ENCODE measurements around the gene NLGN3. TPM values are rescaled to one million over a fixed set of nuclear protein-coding genes. Genes with fewer than 3 reads are reported as not detected.

Gene NLGN3
- total RNA-seq, 5 donors from 2014 or later (not counting 1 experiment from before 2014, with no cell fraction given), result 2.9 to 3.7 (median 3.2) TPM

GRCh38 chrX:71147496-71148277, 3.0 kb downstream of the NLGN3 start:
- POLR2A ChIA-PET, result no interaction called here
- Histone ChIP-seq H3K36me3 (ENCODE audit: control insufficient read depth in 2 of 2, extremely low read depth in 1 of 2, insufficient read depth in 1 of 2, low read length in 1 of 2) (peaks cover 0 to 5% of the 10 kb centered on the region in 2 donors), H3K27me3 (replicated peaks in 1 of 2; ENCODE audit: control insufficient read depth in 2 of 2, extremely low read depth in 1 of 2, insufficient read depth in 2 of 2, low read length in 1 of 2) (no peaks in the 10 kb centered on the region), H3K4me1 (ENCODE audit: control insufficient read depth in 1 of 2, extremely low read depth in 1 of 2, insufficient read depth in 2 of 2, low read length in 2 of 2) (peaks cover 3 to 15% of the 10 kb centered on the region in 2 experiments), H3K27ac (ENCODE audit: low read length) (no peak overlapping the region), H3K9me3 (no peaks in the 10 kb centered on the region), H3K4me3 (ENCODE audit: control insufficient read depth in 1 of 2, extremely low read depth in 1 of 2, low read length in 1 of 2) (no peak overlapping the region)
- no peak for ATAC-seq (replicated peaks in 1 of 4)
- no peaks in the 10 kb centered on the region for H3K9me3 Mint-ChIP-seq
- H3K4me3 Mint-ChIP-seq, result no peak overlapping the region
- no peaks in the 10 kb centered on the region for H3K27me3 Mint-ChIP-seq
- no peak overlapping the region for H3K27ac Mint-ChIP-seq
- 96% methylated on average over 8 of the region's 28 CpGs for WGBS (ENCODE audit: insufficient coverage)
- DNase-seq, result no peak
- CTCF ChIA-PET, result no interaction called here
- H3K4me1 Mint-ChIP-seq, result peaks cover 5 to 15% (median 5%) of the 10 kb centered on the region in 3 donors
- no peaks in the 10 kb centered on the region for H3K36me3 Mint-ChIP-seq

DNA sequence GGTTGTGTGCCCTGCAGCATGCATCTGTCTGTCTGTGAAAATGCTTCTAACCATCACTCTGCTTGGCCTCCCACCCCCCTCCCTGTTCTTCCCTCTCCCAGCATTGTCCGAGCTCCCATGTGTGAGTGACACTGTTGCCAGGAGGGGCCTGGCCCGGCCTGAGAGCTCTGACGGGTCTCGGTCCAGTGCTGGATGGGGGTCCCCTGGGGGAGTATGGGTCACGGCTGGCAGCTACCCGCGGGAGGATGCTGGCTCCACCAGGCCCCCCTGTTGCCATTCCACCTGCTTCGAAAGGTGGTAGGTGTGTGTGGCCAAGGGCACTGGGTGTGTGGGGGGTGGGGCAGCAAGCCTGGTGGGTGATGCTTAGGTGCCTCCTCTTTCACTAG, 3.6 kb downstream of the NLGN3 start:
- Mint-ChIP-seq H3K27ac (no peak overlapping the region), H3K36me3 (no peaks in the 10 kb centered on the region), H3K27me3 (no peaks in the 10 kb centered on the region), H3K4me1 (peaks cover 5 to 15% (median 5%) of the 10 kb centered on the region in 3 donors), H3K4me3 (no peak overlapping the region), H3K9me3 (no peaks in the 10 kb centered on the region)
- POLR2A ChIA-PET, result no interaction called here
- DNase-seq (no peak), ATAC-seq (replicated peaks in 1 of 4) (no peak)
- CTCF ChIA-PET, result no interaction called here
- Histone ChIP-seq H3K27me3 (replicated peaks in 1 of 2; ENCODE audit: control insufficient read depth in 2 of 2, extremely low read depth in 1 of 2, insufficient read depth in 2 of 2, low read length in 1 of 2) (no peaks in the 10 kb centered on the region), H3K36me3 (ENCODE audit: control insufficient read depth in 2 of 2, extremely low read depth in 1 of 2, insufficient read depth in 1 of 2, low read length in 1 of 2) (peaks cover 0 to 4% of the 10 kb centered on the region in 2 donors), H3K9me3 (no peaks in the 10 kb centered on the region), H3K27ac (ENCODE audit: low read length) (no peak overlapping the region), H3K4me3 (ENCODE audit: control insufficient read depth in 1 of 2, extremely low read depth in 1 of 2, low read length in 1 of 2) (no peak overlapping the region), H3K4me1 (ENCODE audit: control insufficient read depth in 1 of 2, extremely low read depth in 1 of 2, insufficient read depth in 2 of 2, low read length in 2 of 2) (peaks cover 3 to 15% of the 10 kb centered on the region in 2 experiments)
- WGBS (ENCODE audit: insufficient coverage), result 93% methylated on average over 3 of the region's 8 CpGs

DNA sequence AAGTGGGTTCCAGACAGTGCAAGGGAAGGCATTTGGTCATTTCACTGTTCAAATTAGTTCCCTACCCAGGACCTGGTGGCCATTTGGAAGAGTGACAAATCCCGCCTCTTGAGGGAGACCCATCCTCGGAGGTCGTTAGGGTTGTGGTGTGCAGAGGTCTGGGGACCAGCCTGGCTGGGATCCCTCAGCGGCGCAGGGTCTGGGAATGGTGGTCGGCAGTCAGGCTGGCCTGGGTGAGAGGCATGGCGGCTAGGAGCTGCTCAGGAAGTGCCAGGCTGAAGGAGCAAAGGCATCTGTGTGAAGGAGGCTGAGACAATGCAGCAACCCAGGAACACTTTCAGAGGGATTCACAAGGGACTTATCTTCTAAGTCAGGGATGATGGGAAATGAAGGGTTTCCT, 6.7 kb downstream of the NLGN3 start:
- Mint-ChIP-seq H3K36me3 (no peaks in the 10 kb centered on the region), H3K9me3 (no peaks in the 10 kb centered on the region), H3K27ac (no peak overlapping the region), H3K4me1 (peaks cover under 1 to 6% (median 1%) of the 10 kb centered on the region in 3 donors), H3K4me3 (no peak overlapping the region), H3K27me3 (peaks cover 0 to 13% of the 10 kb centered on the region in 2 donors)
- Histone ChIP-seq H3K4me3 (ENCODE audit: control insufficient read depth in 1 of 2, extremely low read depth in 1 of 2, low read length in 1 of 2) (no peak overlapping the region), H3K27me3 (replicated peaks in 1 of 2; ENCODE audit: control insufficient read depth in 2 of 2, extremely low read depth in 1 of 2, insufficient read depth in 2 of 2, low read length in 1 of 2) (no peaks in the 10 kb centered on the region), H3K4me1 (ENCODE audit: control insufficient read depth in 1 of 2, extremely low read depth in 1 of 2, insufficient read depth in 2 of 2, low read length in 2 of 2) (peaks cover 2 to 3% of the 10 kb centered on the region in 2 experiments), H3K27ac (ENCODE audit: low read length) (no peak overlapping the region), H3K9me3 (no peaks in the 10 kb centered on the region), H3K36me3 (ENCODE audit: control insufficient read depth in 2 of 2, extremely low read depth in 1 of 2, insufficient read depth in 1 of 2, low read length in 1 of 2) (no peaks in the 10 kb centered on the region)
- POLR2A ChIA-PET, result no interaction called here
- 100% methylated on average over 2 of the region's 7 CpGs for WGBS (ENCODE audit: insufficient coverage)
- CTCF ChIA-PET, result no interaction called here
- ATAC-seq (replicated peaks in 1 of 4) (no peak), DNase-seq (no peak)

GRCh38 chrX:71154196-71154595, 9.6 kb downstream of the NLGN3 start:
- H3K27ac Mint-ChIP-seq, result no peak overlapping the region
- no peak for ATAC-seq (replicated peaks in 1 of 4)
- no peak for DNase-seq
- H3K4me1 ChIP-seq (ENCODE audit: control insufficient read depth in 1 of 2, extremely low read depth in 1 of 2, insufficient read depth in 2 of 2, low read length in 2 of 2), result peaks cover 0 to under 1% of the 10 kb centered on the region in 2 experiments
- H3K4me3 Mint-ChIP-seq, result no peak overlapping the region
- H3K27me3 Mint-ChIP-seq, result peaks cover 0 to 15% of the 10 kb centered on the region in 2 donors
- no peaks in the 10 kb centered on the region for H3K36me3 ChIP-seq (ENCODE audit: control insufficient read depth in 2 of 2, extremely low read depth in 1 of 2, insufficient read depth in 1 of 2, low read length in 1 of 2)
- H3K9me3 Mint-ChIP-seq, result no peaks in the 10 kb centered on the region
- ChIA-PET CTCF (no interaction called here), POLR2A (no interaction called here)
- no peak overlapping the region for H3K4me3 ChIP-seq (ENCODE audit: control insufficient read depth in 1 of 2, extremely low read depth in 1 of 2, low read length in 1 of 2)
- peaks cover 4 to 14% (median 11%) of the 10 kb centered on the region in 3 donors for H3K4me1 Mint-ChIP-seq
- no peak overlapping the region for H3K27ac ChIP-seq (ENCODE audit: low read length)
- H3K27me3 ChIP-seq (replicated peaks in 1 of 2; ENCODE audit: control insufficient read depth in 2 of 2, extremely low read depth in 1 of 2, insufficient read depth in 2 of 2, low read length in 1 of 2), result no peaks in the 10 kb centered on the region
- no peaks in the 10 kb centered on the region for H3K36me3 Mint-ChIP-seq
- H3K9me3 ChIP-seq, result no peaks in the 10 kb centered on the region
- no CpG with 5 or more reads among the region's 7 CpGs for WGBS (ENCODE audit: insufficient coverage)

DNA sequence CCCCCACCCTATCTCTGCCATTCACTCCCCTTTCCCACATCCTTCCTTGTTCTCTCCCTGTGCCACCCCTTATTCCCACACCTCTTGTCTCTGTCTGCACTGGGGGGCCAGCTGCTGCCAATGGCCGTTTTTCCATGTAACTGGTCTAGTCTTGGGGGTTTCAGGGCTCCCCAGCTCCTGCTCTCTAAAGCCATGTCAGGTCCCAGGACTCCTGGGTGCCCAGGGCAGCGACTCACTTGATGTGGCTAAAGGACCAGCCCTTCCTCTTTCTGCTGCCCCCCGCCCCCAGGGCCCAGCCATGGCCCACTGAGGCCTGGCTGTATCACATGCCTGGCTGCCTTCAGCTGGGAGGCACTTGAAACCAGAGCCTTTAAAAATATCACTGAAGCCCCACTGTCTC, 10.0 kb downstream of the NLGN3 start:
- no peaks in the 10 kb centered on the region for H3K36me3 ChIP-seq (ENCODE audit: control insufficient read depth in 2 of 2, extremely low read depth in 1 of 2, insufficient read depth in 1 of 2, low read length in 1 of 2)
- H3K27ac Mint-ChIP-seq, result no peak overlapping the region
- peaks cover 0 to 15% of the 10 kb centered on the region in 2 donors for H3K27me3 Mint-ChIP-seq
- ChIA-PET POLR2A (interaction anchor here in 1 of 2 donors (0.6 kb wide), 1 partner anchor 76 kb away, joined by 6 read pairs; no protein-coding TSS in a partner anchor), CTCF (no interaction called here)
- WGBS (ENCODE audit: insufficient coverage), result 56% methylated on average over 1 of the region's 3 CpGs
- H3K4me3 ChIP-seq (ENCODE audit: control insufficient read depth in 1 of 2, extremely low read depth in 1 of 2, low read length in 1 of 2), result no peak overlapping the region
- H3K4me3 Mint-ChIP-seq, result no peak overlapping the region
- no peak overlapping the region for H3K27ac ChIP-seq (ENCODE audit: low read length)
- no peaks in the 10 kb centered on the region for H3K9me3 Mint-ChIP-seq
- no peaks in the 10 kb centered on the region for H3K36me3 Mint-ChIP-seq
- H3K4me1 Mint-ChIP-seq, result peaks cover 8 to 18% (median 14%) of the 10 kb centered on the region in 3 donors
- ATAC-seq (replicated peaks in 1 of 4) (no peak), DNase-seq (no peak)
- H3K9me3 ChIP-seq, result no peaks in the 10 kb centered on the region
- peaks cover 0 to 5% of the 10 kb centered on the region in 2 experiments for H3K4me1 ChIP-seq (ENCODE audit: control insufficient read depth in 1 of 2, extremely low read depth in 1 of 2, insufficient read depth in 2 of 2, low read length in 2 of 2)
- no peaks in the 10 kb centered on the region for H3K27me3 ChIP-seq (replicated peaks in 1 of 2; ENCODE audit: control insufficient read depth in 2 of 2, extremely low read depth in 1 of 2, insufficient read depth in 2 of 2, low read length in 1 of 2)

GRCh38 chrX:71158603-71159002, 14.0 kb downstream of the NLGN3 start:
- ChIA-PET CTCF (no interaction called here), POLR2A (interaction anchor here in 1 of 2 donors (0.8 kb wide), 1 partner anchor 47 kb away, joined by 3 read pairs; the partner anchor contains the start of gene IL2RG)
- no peaks in the 10 kb centered on the region for H3K9me3 Mint-ChIP-seq
- peak overlapping the region in 1 of 3 donors; percentile 7 for H3K4me3 Mint-ChIP-seq
- H3K4me3 ChIP-seq (ENCODE audit: control insufficient read depth in 1 of 2, extremely low read depth in 1 of 2, low read length in 1 of 2), result no peak overlapping the region
- H3K27me3 ChIP-seq (replicated peaks in 1 of 2; ENCODE audit: control insufficient read depth in 2 of 2, extremely low read depth in 1 of 2, insufficient read depth in 2 of 2, low read length in 1 of 2), result no peaks in the 10 kb centered on the region
- no peak overlapping the region for H3K27ac ChIP-seq (ENCODE audit: low read length)
- H3K4me1 Mint-ChIP-seq, result peaks cover 8 to 19% (median 14%) of the 10 kb centered on the region in 3 donors
- H3K27me3 Mint-ChIP-seq, result peaks cover 0 to 21% of the 10 kb centered on the region in 2 donors
- no peak for ATAC-seq (replicated peaks in 1 of 4)
- peaks cover 3% of the 10 kb centered on the region for H3K36me3 Mint-ChIP-seq
- H3K9me3 ChIP-seq, result no peaks in the 10 kb centered on the region
- peaks cover 0 to 4% of the 10 kb centered on the region in 2 donors for H3K36me3 ChIP-seq (ENCODE audit: control insufficient read depth in 2 of 2, extremely low read depth in 1 of 2, insufficient read depth in 1 of 2, low read length in 1 of 2)
- H3K4me1 ChIP-seq (ENCODE audit: control insufficient read depth in 1 of 2, extremely low read depth in 1 of 2, insufficient read depth in 2 of 2, low read length in 2 of 2), result peaks cover 0 to 6% of the 10 kb centered on the region in 2 experiments
- DNase-seq, result no peak
- peak overlapping the region in 1 of 2 donors; percentile 52 for H3K27ac Mint-ChIP-seq
- no CpG with 5 or more reads among the region's 6 CpGs for WGBS (ENCODE audit: insufficient coverage)
